ENCODE measurements around the gene SLC30A10.

SLC30A10 gene

GRCh38 chr1:219907772-219908070 lies 20.6 kb downstream of the SLC30A10 start:
- no peak for TF ChIP-seq CTCF (IDR thresholded peaks at IDR 0.05)

GRCh38 chr1:219906924-219907771 lies 21.2 kb downstream of the SLC30A10 start:
- no peak for TF ChIP-seq CTCF (IDR thresholded peaks at IDR 0.05)

- no peak for TF ChIP-seq CTCF (IDR thresholded peaks at IDR 0.05)
Measured at GRCh38 chr1:219905524-219905923, 22.8 kb downstream of the SLC30A10 start.

- TF ChIP-seq CTCF (IDR thresholded peaks at IDR 0.05) = no peak
Measured at GRCh38 chr1:219904934-219905333, 23.4 kb downstream of the SLC30A10 start.

- no peak for TF ChIP-seq CTCF (IDR thresholded peaks at IDR 0.05)
Measured at GRCh38 chr1:219903353-219903871, 24.9 kb downstream of the SLC30A10 start.

- TF ChIP-seq CTCF (IDR thresholded peaks at IDR 0.05) = no peak
Measured at GRCh38 chr1:219902951-219903350, 25.4 kb downstream of the SLC30A10 start.

- no peak for TF ChIP-seq CTCF (IDR thresholded peaks at IDR 0.05)
Measured at GRCh38 chr1:219900882-219901281, 27.5 kb downstream of the SLC30A10 start.

Data from LNCAP (cell line).